CD4-positive, CD25-positive, alpha-beta regulatory T cell (primary cell): ENCODE measurements around the gene RNF39. TPM values are rescaled to one million over a fixed set of nuclear protein-coding genes. Genes with fewer than 3 reads are reported as not detected.
A peak's percentile ranks its signal among the peaks of the same experiment; 100 is the strongest.

Source experiments
- ATAC-seq, 2 donors: fragments of 150-1000 bp; cut with Tn5 transposase; one replicate each; pipeline ENCODE4 v1.10.0; 2021; ENCODE audit warnings: low read depth in 2 of 2, moderate number of reproducible peaks in 2 of 2, moderate library complexity in 1 of 2
- DNase-seq, 3 donors: peaks; one replicate each; pipeline versions ENCODE4 v3.0.0 to v3.0.0-alpha.2; 2012 to 2022; ENCODE audit warnings: mixed read lengths in 1 of 3
- H3K27ac ChIP-seq: one replicate; pipeline ENCODE4 v1.7.0; 2013; ENCODE audit warnings: mild to moderate bottlenecking, low read length; ENCODE audit not compliant: insufficient read depth, poor library complexity, severe bottlenecking
- H3K27me3 ChIP-seq: one replicate; pipeline ENCODE4 v1.7.0; 2013; ENCODE audit warnings: low read length; ENCODE audit not compliant: control insufficient read depth, insufficient read depth
- H3K36me3 ChIP-seq: one replicate; pipeline ENCODE4 v1.7.0; 2013; ENCODE audit warnings: mild to moderate bottlenecking, low read length, moderate library complexity; ENCODE audit not compliant: control insufficient read depth, insufficient read depth
- H3K4me1 ChIP-seq: 2 replicates; pipeline ENCODE4 v1.7.0; 2013; ENCODE audit warnings: mild to moderate bottlenecking, low read length; ENCODE audit not compliant: insufficient read depth, control insufficient read depth, poor library complexity, severe bottlenecking
- H3K4me3 ChIP-seq: one replicate; pipeline ENCODE4 v1.7.0; 2013; ENCODE audit warnings: low read depth, mild to moderate bottlenecking, low read length, moderate library complexity
- H3K9me3 ChIP-seq, 2 experiments: 1 replicate in 1 of 2; 2 replicates in 1 of 2; pipeline ENCODE4 v1.7.0; 2013; ENCODE audit warnings: low read length in 2 of 2, mild to moderate bottlenecking in 1 of 2, moderate library complexity in 1 of 2; ENCODE audit not compliant: control insufficient read depth in 2 of 2
- H3K27ac Mint-ChIP-seq, 3 donors: one replicate each; pipeline ENCODE4 v1.8.0; 2020 to 2022; ENCODE audit warnings: mild to moderate bottlenecking in 3 of 3, mixed read lengths in 3 of 3, moderate library complexity in 2 of 3
- H3K27me3 Mint-ChIP-seq: one replicate; pipeline ENCODE4 v1.8.0; 2022; ENCODE audit warnings: mild to moderate bottlenecking, mixed read lengths
- H3K36me3 Mint-ChIP-seq: one replicate; pipeline ENCODE4 v1.8.0; 2020; ENCODE audit warnings: mixed read lengths
- H3K4me1 Mint-ChIP-seq, 4 donors: one replicate each; pipeline ENCODE4 v1.8.0; 2020 to 2022; ENCODE audit warnings: mixed read lengths in 4 of 4, mild to moderate bottlenecking in 1 of 4
- H3K4me3 Mint-ChIP-seq, 4 donors: one replicate each; pipeline ENCODE4 v1.8.0; 2020 to 2022; ENCODE audit warnings: mild to moderate bottlenecking in 4 of 4, mixed read lengths in 4 of 4, moderate library complexity in 3 of 4
- H3K9me3 Mint-ChIP-seq, 7 donors: one replicate each; pipeline ENCODE4 v1.8.0; 2020 to 2022; ENCODE audit warnings: mixed read lengths in 7 of 7, mild to moderate bottlenecking in 3 of 7, moderate library complexity in 2 of 7
- polyA plus RNA-seq, 4 donors: library from polyadenylated mRNA; unstranded; fragments of 300-500 nt; fragmentation: Illumina TruSeq; gene quantifications; one replicate each; pipeline ENCODE4 v1.2.3, GENCODE V29; 2021
- total RNA-seq: library from RNA; stranded (reverse); gene quantifications from one replicate; pipeline ENCODE4 v1.2.3, GENCODE V29; 2022

Gene RNF39
- total and polyA plus RNA-seq, 5 donors from 2014 or later: 0.14 to 0.23 TPM; not detected in 3

GRCh38 chr6:30073489-30074235, 1.9 kb downstream of the RNF39 start:
- DNase-seq: no peak
- Histone ChIP-seq H3K4me1 (peaks cover 26% of the 10 kb centered on the region), H3K27ac (no peak overlapping the region), H3K4me3 (no peak overlapping the region), H3K27me3 (peaks cover 31% of the 10 kb centered on the region), H3K36me3 (peaks cover 16% of the 10 kb centered on the region), H3K9me3 (no peaks in the 10 kb centered on the region)
- Mint-ChIP-seq H3K27ac (peak overlapping the region in 1 of 3 donors; percentile 29), H3K36me3 (peaks cover 35% of the 10 kb centered on the region), H3K4me1 (peaks cover 5 to 63% (median 26%) of the 10 kb centered on the region in 4 donors), H3K4me3 (peak overlapping the region in 3 of 4 donors; percentile 35 to 65 (median 36)), H3K27me3 (peaks cover 69% of the 10 kb centered on the region), H3K9me3 (peaks cover 0 to 3% (median 0%) of the 10 kb centered on the region in 7 donors)
- ATAC-seq: no peak

GRCh38 chr6:30071858-30072257, 3.7 kb downstream of the RNF39 start:
- Histone ChIP-seq H3K27me3 (peaks cover 26% of the 10 kb centered on the region), H3K27ac (no peak overlapping the region), H3K9me3 (no peaks in the 10 kb centered on the region), H3K4me1 (peaks cover 35% of the 10 kb centered on the region), H3K36me3 (peaks cover 20% of the 10 kb centered on the region), H3K4me3 (no peak overlapping the region)
- H3K27ac Mint-ChIP-seq: peak overlapping the region in 2 of 3 donors; percentile 28 to 64
- peaks cover 76% of the 10 kb centered on the region for H3K27me3 Mint-ChIP-seq
- H3K4me1 Mint-ChIP-seq: peaks cover 14 to 71% (median 36%) of the 10 kb centered on the region in 4 donors
- DNase-seq (no peak), ATAC-seq (no peak)
- peaks cover 0 to 1% (median 0%) of the 10 kb centered on the region in 7 donors for H3K9me3 Mint-ChIP-seq
- peak overlapping the region in 3 of 4 donors; percentile 47 to 80 (median 70) for H3K4me3 Mint-ChIP-seq
- H3K36me3 Mint-ChIP-seq: peaks cover 41% of the 10 kb centered on the region

- Histone ChIP-seq H3K4me3 (no peak overlapping the region), H3K9me3 (no peaks in the 10 kb centered on the region), H3K27me3 (peaks cover 24% of the 10 kb centered on the region), H3K4me1 (peaks cover 37% of the 10 kb centered on the region), H3K36me3 (peaks cover 20% of the 10 kb centered on the region), H3K27ac (no peak overlapping the region)
- DNase-seq: peak in 1 of 3 donors; percentile 31
- H3K4me3 Mint-ChIP-seq: peak overlapping the region in 3 of 4 donors; percentile 47 to 80 (median 70)
- peaks cover 0 to 1% (median 0%) of the 10 kb centered on the region in 7 donors for H3K9me3 Mint-ChIP-seq
- peaks cover 71% of the 10 kb centered on the region for H3K27me3 Mint-ChIP-seq
- H3K4me1 Mint-ChIP-seq: peaks cover 19 to 72% (median 37%) of the 10 kb centered on the region in 4 donors
- no peak for ATAC-seq
- H3K36me3 Mint-ChIP-seq: peaks cover 41% of the 10 kb centered on the region
- peak overlapping the region in 1 of 3 donors; percentile 64 for H3K27ac Mint-ChIP-seq
Measured at GRCh38 chr6:30071081-30071818, 4.3 kb downstream of the RNF39 start.

GRCh38 chr6:30067460-30068139, 8.0 kb downstream of the RNF39 start:
- Histone ChIP-seq H3K4me3 (peak overlapping the region; percentile 91), H3K36me3 (peaks cover 38% of the 10 kb centered on the region), H3K9me3 (no peaks in the 10 kb centered on the region), H3K27ac (peak overlapping the region; percentile 99), H3K27me3 (peaks cover 9% of the 10 kb centered on the region), H3K4me1 (peaks cover 38% of the 10 kb centered on the region)
- DNase-seq: no peak
- no peak for ATAC-seq
- H3K27me3 Mint-ChIP-seq: peaks cover 42% of the 10 kb centered on the region
- H3K36me3 Mint-ChIP-seq: peaks cover 38% of the 10 kb centered on the region
- peak overlapping the region; percentile 90 to 99 (median 98) for H3K4me3 Mint-ChIP-seq
- peaks cover 0 to 1% (median 0%) of the 10 kb centered on the region in 7 donors for H3K9me3 Mint-ChIP-seq
- peak overlapping the region; percentile 97 to 99 (median 99) for H3K27ac Mint-ChIP-seq
- H3K4me1 Mint-ChIP-seq: peaks cover 23 to 75% (median 50%) of the 10 kb centered on the region in 4 donors

GRCh38 chr6:30066577-30067459, 8.8 kb downstream of the RNF39 start, which contains the start of gene PPP1R11:
Gene PPP1R11, plus strand, starts transcription at chr6:30067198. Its CDS starts 213 bp downstream, at chr6:30067411.
- Mint-ChIP-seq H3K4me1 (peaks cover 23 to 78% (median 49%) of the 10 kb centered on the region in 4 donors), H3K36me3 (peaks cover 33% of the 10 kb centered on the region), H3K27ac (peak within 1 kb of the TSS; percentile 97 to 99 (median 99)), H3K4me3 (peak within 1 kb of the TSS; percentile 90 to 99 (median 98)), H3K27me3 (peaks cover 36% of the 10 kb centered on the region), H3K9me3 (peaks cover 0 to 1% (median 0%) of the 10 kb centered on the region in 7 donors)
- H3K36me3 ChIP-seq: peaks cover 40% of the 10 kb centered on the region
- ATAC-seq (peak; percentile 98 to 99), DNase-seq (peak; percentile 98 to 100 (median 99))
- H3K4me1 ChIP-seq: peaks cover 46% of the 10 kb centered on the region
- no peaks in the 10 kb centered on the region for H3K9me3 ChIP-seq
- H3K27me3 ChIP-seq: peaks cover 5% of the 10 kb centered on the region
- peak within 1 kb of the TSS; percentile 94 for H3K4me3 ChIP-seq
- peak within 1 kb of the TSS; percentile 99 for H3K27ac ChIP-seq

- Mint-ChIP-seq H3K27me3 (peaks cover 39% of the 10 kb centered on the region), H3K9me3 (peaks cover 0 to 1% (median 0%) of the 10 kb centered on the region in 7 donors), H3K4me3 (peak overlapping the region; percentile 90 to 99 (median 98)), H3K36me3 (peaks cover 31% of the 10 kb centered on the region), H3K4me1 (peaks cover 23 to 80% (median 50%) of the 10 kb centered on the region in 4 donors), H3K27ac (peak overlapping the region; percentile 97 to 99 (median 99))
- Histone ChIP-seq H3K27me3 (peaks cover 4% of the 10 kb centered on the region), H3K27ac (peak overlapping the region; percentile 99), H3K4me1 (peaks cover 42% of the 10 kb centered on the region), H3K4me3 (peak overlapping the region; percentile 94), H3K9me3 (no peaks in the 10 kb centered on the region), H3K36me3 (peaks cover 40% of the 10 kb centered on the region)
- ATAC-seq (no peak), DNase-seq (peak in 1 of 3 donors; percentile 46)
Measured at GRCh38 chr6:30066082-30066481, 9.5 kb downstream of the RNF39 start.
